NCI-H1048 (cell line): ENCODE measurements around the gene RGP1.

Source experiments
- DNase-seq: peaks from one replicate; lab custom pipeline; 2025; lab: John Stamatoyannopoulos, UW

Gene RGP1

GRCh38 chr9:35771943-35772342 is 22.9 kb downstream of the RGP1 start:
- DNase-seq = no peak

- DNase-seq = no peak
These were observed 26.0 kb downstream of the RGP1 start for GRCh38 chr9:35774907-35775635.

- no peak for DNase-seq
These were observed 26.9 kb downstream of the RGP1 start for GRCh38 chr9:35776018-35776417.

- no peak for DNase-seq
These were observed 29.4 kb downstream of the RGP1 start for GRCh38 chr9:35778496-35778895.

- no peak for DNase-seq
These were observed 32.0 kb downstream of the RGP1 start for GRCh38 chr9:35781066-35781465.

- DNase-seq = no peak
These were observed 34.3 kb downstream of the RGP1 start for GRCh38 chr9:35783418-35783817.

- no peak for DNase-seq
These were observed 40.5 kb downstream of the RGP1 start for GRCh38 chr9:35789541-35789940.

- no peak for DNase-seq
These were observed 40.9 kb downstream of the RGP1 start for GRCh38 chr9:35790025-35790384.

- DNase-seq = no peak
These were observed 41.6 kb downstream of the RGP1 start for GRCh38 chr9:35790385-35791296.

- no peak for DNase-seq
These were observed 42.3 kb downstream of the RGP1 start, which contains the start of gene NPR2 for GRCh38 chr9:35791297-35791921. NPR2 (plus strand) TSS chr9:35791591; CDS start chr9:35792409, 818 bp downstream.

GRCh38 chr9:35792024-35792813 is 43.1 kb downstream of the RGP1 start:
- DNase-seq = no peak

GRCh38 chr9:35792826-35793225 is 43.7 kb downstream of the RGP1 start:
- no peak for DNase-seq

GRCh38 chr9:35793461-35793860 is 44.4 kb downstream of the RGP1 start:
- DNase-seq = no peak

- DNase-seq = no peak
These were observed 46.6 kb downstream of the RGP1 start for GRCh38 chr9:35795695-35796094.

- DNase-seq = no peak
These were observed 48.4 kb downstream of the RGP1 start for GRCh38 chr9:35797311-35798109.

GRCh38 chr9:35798658-35799374 is 49.7 kb downstream of the RGP1 start:
- DNase-seq = no peak

- DNase-seq = no peak
These were observed 51.4 kb downstream of the RGP1 start for GRCh38 chr9:35800530-35800929.

GRCh38 chr9:35801328-35802128 is 52.4 kb downstream of the RGP1 start:
- no peak for DNase-seq

- no peak for DNase-seq
These were observed 57.0 kb downstream of the RGP1 start for GRCh38 chr9:35806101-35806500.
